IMR-90 (cell line): ENCODE results near the gene C1QTNF5.

Experiments used
- CEBPB ChIP-seq: IDR thresholded peaks from 2 replicates; pipeline ENCODE4 v1.6.1; 2012; ENCODE audit warnings: low read depth, low read length, improper control_type of control experiment
- CTCF ChIP-seq: conservative IDR thresholded peaks from 2 replicates; pipeline ENCODE4 v1.5.1; 2012; ENCODE audit warnings: mild to moderate bottlenecking, low read depth, low read length, improper control_type of control experiment
- FOS ChIP-seq: fragments of 150-350 bp; IDR thresholded peaks from 2 replicates; pipeline ENCODE4 v1.6.1; 2016; ENCODE audit warnings: low read depth, low read length
- MAZ ChIP-seq: IDR thresholded peaks from 2 replicates; pipeline ENCODE4 v1.6.1; 2012; ENCODE audit warnings: low read depth, mild to moderate bottlenecking, low read length, improper control_type of control experiment, moderate library complexity, borderline replicate concordance
- MXI1 ChIP-seq: IDR thresholded peaks from 2 replicates; pipeline ENCODE4 v1.6.1; 2012; ENCODE audit warnings: low read depth, mild to moderate bottlenecking, low read length, moderate library complexity, borderline replicate concordance
- POLR2A ChIP-seq: IDR thresholded peaks from 2 replicates; pipeline ENCODE4 v1.6.1; 2012; ENCODE audit warnings: mild to moderate bottlenecking, low read depth, low read length
- SMC3 ChIP-seq: fragments of 150-350 bp; IDR thresholded peaks from 2 replicates; pipeline ENCODE4 v1.6.1; 2016; ENCODE audit warnings: low read depth, mild to moderate bottlenecking, antibody characterized with exemption, low read length, moderate library complexity
- USF2 ChIP-seq: fragments of 150-350 bp; IDR thresholded peaks from 2 replicates; pipeline ENCODE4 v1.6.1; 2017; ENCODE audit warnings: mild to moderate bottlenecking, antibody characterized with exemption, low read length, low read depth
- TF ChIP-seq, protein P1 (sequence below): fragments of 150-350 bp; IDR thresholded peaks from 2 replicates; pipeline ENCODE4 v1.6.1; 2016; ENCODE audit warnings: low read depth, mild to moderate bottlenecking, low read length, moderate library complexity, borderline replicate concordance

DNA sequence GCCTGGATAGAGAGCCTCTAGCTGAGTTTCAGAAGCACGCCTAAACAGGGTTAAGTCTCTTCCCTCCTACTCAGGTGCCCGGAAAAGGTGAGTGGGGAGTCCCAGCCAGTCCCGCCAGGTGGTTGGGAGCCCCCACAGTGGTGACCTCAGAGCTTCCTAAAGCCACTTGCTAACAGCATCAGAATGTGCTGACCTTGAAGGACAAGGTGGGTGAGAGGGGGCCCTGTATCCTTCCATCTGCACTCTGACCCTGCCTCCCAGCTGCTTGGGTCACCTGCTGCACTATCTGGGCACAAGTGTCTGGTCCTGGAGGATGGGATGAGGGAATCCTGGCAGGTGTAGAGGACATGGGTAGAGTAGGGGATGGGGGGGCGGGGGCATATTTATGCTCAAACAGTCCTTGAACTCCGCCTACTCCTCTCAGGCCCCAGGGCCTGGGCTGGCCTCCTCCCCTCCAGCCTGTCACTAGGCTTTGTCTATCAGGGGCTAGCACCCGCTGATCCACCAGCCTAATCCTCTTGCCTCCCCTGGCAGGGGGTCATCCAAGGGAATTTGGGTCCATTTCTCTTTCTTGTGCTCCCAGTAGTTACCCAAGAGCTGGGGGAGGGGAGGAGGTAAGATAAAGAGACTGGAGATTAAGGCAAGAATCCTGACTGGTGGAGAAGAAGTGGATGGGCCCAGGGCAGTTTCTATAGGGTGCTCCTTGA, 37.4 kb upstream of the C1QTNF5 start:
- TF ChIP-seq USF2 (no peak), CTCF (no peak), MAZ (no peak), POLR2A (no peak), CEBPB (no peak), SMC3 (no peak), FOS (no peak), MXI1 (no peak)
- TF ChIP-seq, protein P1, sequence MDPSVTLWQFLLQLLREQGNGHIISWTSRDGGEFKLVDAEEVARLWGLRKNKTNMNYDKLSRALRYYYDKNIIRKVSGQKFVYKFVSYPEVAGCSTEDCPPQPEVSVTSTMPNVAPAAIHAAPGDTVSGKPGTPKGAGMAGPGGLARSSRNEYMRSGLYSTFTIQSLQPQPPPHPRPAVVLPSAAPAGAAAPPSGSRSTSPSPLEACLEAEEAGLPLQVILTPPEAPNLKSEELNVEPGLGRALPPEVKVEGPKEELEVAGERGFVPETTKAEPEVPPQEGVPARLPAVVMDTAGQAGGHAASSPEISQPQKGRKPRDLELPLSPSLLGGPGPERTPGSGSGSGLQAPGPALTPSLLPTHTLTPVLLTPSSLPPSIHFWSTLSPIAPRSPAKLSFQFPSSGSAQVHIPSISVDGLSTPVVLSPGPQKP: no peak
